ENCODE data around the gene RBM19.

Gene RBM19

DNA sequence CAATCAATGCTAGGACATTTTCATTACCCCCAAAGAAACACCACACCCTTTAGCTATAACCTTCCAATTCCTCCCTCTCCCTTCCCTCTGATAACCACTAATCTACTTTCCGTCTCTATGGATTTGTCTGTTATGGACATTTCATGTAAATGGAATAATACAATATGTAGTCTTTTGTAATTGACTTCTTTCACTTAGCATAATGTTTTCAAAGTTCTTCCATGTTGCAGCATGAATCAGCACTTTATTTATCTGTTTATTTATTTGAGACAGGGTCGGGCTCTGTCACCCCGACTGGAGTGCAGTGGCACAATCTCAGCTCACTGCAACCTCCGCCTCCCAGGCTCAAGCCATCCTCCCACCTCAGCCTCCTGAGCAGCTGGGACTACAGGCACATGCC is 1.2 kb upstream of the RBM19 start:
- no peak overlapping the region for H3K9ac ChIP-seq (ENCODE audit: low read length)

DNA sequence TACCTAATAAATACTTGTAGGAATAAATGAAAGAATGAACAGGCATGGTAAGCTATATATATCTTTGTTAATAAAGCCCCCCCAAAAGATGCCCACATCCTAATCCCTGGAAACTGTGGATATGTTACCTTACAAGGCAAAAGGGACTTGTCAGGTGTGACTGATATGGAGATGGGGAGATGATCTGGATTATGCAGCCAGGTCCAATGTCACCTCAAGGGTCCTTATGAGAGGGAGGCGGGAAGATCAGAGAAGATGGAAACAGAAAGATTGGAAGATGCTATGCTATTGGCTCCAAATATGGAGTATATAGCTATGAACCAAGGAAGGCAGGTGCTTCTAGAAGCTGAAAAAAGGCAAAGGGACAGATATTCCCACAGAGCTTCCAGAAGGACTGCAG is 3.4 kb downstream of the RBM19 start:
- H3K27ac ChIP-seq (ENCODE audit: low read depth, low read length) = no peak overlapping the region
- peaks cover 13% of the 10 kb centered on the region for H3K4me1 ChIP-seq (ENCODE audit: insufficient read depth, low read length)
- H3K9ac ChIP-seq (ENCODE audit: low read length) = no peak overlapping the region
- no peak overlapping the region for H3K4me3 ChIP-seq (ENCODE audit: low read depth in 1 of 2, low read length in 2 of 2)
- no peaks in the 10 kb centered on the region for H3K27me3 ChIP-seq (ENCODE audit: control insufficient read depth in 1 of 2, insufficient read depth in 2 of 2, low read length in 2 of 2)
- no peaks in the 10 kb centered on the region for H3K9me3 ChIP-seq (ENCODE audit: low read length)
- H3K36me3 ChIP-seq (ENCODE audit: insufficient read depth, low read length) = peaks cover 44% of the 10 kb centered on the region

More for the DNA sequence above, 1.2 kb upstream of the RBM19 start:
- H3K36me3 ChIP-seq (ENCODE audit: insufficient read depth, low read length) = no peaks in the 10 kb centered on the region
- no peaks in the 10 kb centered on the region for H3K9me3 ChIP-seq (ENCODE audit: low read length)
- H3K4me3 ChIP-seq (ENCODE audit: low read depth in 1 of 2, low read length in 2 of 2) = no peak overlapping the region
- H3K4me1 ChIP-seq (ENCODE audit: insufficient read depth, low read length) = peaks cover 13% of the 10 kb centered on the region
- no peaks in the 10 kb centered on the region for H3K27me3 ChIP-seq (ENCODE audit: control insufficient read depth in 1 of 2, insufficient read depth in 2 of 2, low read length in 2 of 2)
- H3K27ac ChIP-seq (ENCODE audit: low read depth, low read length) = no peak overlapping the region

DNA sequence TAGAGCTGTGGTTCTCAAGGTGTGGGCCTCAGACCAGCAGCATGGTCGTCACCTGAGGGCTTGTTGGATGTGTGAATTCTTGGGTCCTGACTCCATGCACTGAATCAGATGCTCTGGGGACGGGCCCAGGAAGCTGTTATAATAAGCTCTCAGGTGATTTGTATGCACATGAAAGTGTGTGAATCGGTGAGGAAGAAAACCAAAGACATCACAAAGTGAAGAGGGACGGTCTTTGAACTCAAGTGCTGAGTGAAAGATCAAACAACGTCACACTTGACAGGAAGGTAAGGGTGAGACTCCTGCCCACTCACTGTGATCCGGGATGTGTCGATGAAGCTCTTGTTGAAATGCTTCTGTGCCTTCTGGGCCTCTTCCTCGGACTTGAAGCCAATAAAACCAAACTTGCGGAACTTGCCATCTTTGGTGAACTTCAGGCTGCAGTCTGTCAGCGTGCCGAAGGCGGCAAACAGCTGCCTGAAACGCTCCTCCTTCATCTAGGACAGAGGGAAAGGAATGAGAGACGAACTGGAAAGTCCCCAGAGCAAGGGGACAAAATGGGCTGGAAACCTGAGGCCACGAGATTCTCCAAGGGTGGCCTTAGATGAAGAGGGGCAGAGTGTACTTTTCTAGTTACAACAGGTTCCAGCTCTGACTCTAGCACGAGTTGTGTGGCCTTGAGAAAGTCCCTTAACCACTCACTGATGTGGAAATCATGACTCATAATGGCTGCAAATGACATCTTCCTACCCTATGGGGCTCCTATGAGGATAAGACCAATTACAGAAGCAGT is 4.0 kb downstream of the RBM19 start:
- Histone ChIP-seq H3K4me3 (ENCODE audit: low read depth in 1 of 2, low read length in 2 of 2) (no peak overlapping the region), H3K27ac (ENCODE audit: low read depth, low read length) (no peak overlapping the region), H3K27me3 (ENCODE audit: control insufficient read depth in 1 of 2, insufficient read depth in 2 of 2, low read length in 2 of 2) (no peaks in the 10 kb centered on the region), H3K4me1 (ENCODE audit: insufficient read depth, low read length) (peaks cover 12% of the 10 kb centered on the region), H3K9me3 (ENCODE audit: low read length) (no peaks in the 10 kb centered on the region), H3K36me3 (ENCODE audit: insufficient read depth, low read length) (peaks cover 48% of the 10 kb centered on the region), H3K9ac (ENCODE audit: low read length) (no peak overlapping the region)

DNA sequence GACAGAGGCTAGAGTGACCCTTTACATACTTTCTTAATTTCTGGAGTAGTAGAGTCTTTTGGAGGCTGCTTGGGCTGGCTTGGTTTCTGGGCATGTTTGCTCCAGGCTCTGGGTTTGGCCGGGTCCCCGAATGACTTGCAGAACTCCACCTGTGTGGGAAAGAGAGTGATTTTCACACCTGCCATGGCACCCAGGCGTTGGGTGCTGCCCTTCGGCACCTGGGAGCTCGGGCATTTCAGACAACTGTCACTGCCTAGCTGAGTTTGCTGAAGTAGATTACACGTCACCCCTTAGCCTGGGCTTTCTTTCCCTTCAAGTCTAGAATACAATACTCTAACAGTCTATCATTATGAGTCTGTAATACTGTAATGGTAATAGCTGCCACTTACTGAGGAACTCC is 6.1 kb downstream of the RBM19 start:
- H3K9me3 ChIP-seq (ENCODE audit: low read length) = no peaks in the 10 kb centered on the region
- H3K27ac ChIP-seq (ENCODE audit: low read depth, low read length) = no peak overlapping the region
- H3K9ac ChIP-seq (ENCODE audit: low read length) = no peak overlapping the region
- peaks cover 65% of the 10 kb centered on the region for H3K36me3 ChIP-seq (ENCODE audit: insufficient read depth, low read length)
- no peaks in the 10 kb centered on the region for H3K4me1 ChIP-seq (ENCODE audit: insufficient read depth, low read length)
- H3K27me3 ChIP-seq (ENCODE audit: control insufficient read depth in 1 of 2, insufficient read depth in 2 of 2, low read length in 2 of 2) = no peaks in the 10 kb centered on the region
- H3K4me3 ChIP-seq (ENCODE audit: low read depth in 1 of 2, low read length in 2 of 2) = no peak overlapping the region

DNA sequence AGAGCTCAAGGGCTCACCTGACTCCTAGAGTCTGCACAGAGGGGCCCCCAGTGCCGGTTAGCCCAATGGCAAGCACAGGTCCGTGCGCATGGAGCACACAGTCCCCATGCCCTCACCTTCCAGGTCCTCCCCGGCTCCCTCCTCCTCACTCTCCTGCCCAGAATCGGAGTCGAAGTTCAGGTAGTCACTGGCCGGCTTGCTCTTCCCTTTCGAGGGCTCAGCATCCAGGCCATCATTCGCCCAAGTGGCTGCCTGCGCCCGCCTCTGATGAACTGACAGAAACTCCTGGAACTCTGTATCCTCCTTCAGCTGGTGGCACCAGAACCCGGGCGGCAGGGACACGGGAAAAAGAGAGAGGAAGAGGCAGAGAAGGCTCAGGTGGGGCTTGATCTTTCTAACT is 7.0 kb downstream of the RBM19 start:
- H3K36me3 ChIP-seq (ENCODE audit: insufficient read depth, low read length) = peaks cover 74% of the 10 kb centered on the region
- H3K27ac ChIP-seq (ENCODE audit: low read depth, low read length) = no peak overlapping the region
- H3K4me1 ChIP-seq (ENCODE audit: insufficient read depth, low read length) = no peaks in the 10 kb centered on the region
- H3K4me3 ChIP-seq (ENCODE audit: low read depth in 1 of 2, low read length in 2 of 2) = no peak overlapping the region
- H3K27me3 ChIP-seq (ENCODE audit: control insufficient read depth in 1 of 2, insufficient read depth in 2 of 2, low read length in 2 of 2) = no peaks in the 10 kb centered on the region
- H3K9me3 ChIP-seq (ENCODE audit: low read length) = no peaks in the 10 kb centered on the region
- H3K9ac ChIP-seq (ENCODE audit: low read length) = no peak overlapping the region

DNA sequence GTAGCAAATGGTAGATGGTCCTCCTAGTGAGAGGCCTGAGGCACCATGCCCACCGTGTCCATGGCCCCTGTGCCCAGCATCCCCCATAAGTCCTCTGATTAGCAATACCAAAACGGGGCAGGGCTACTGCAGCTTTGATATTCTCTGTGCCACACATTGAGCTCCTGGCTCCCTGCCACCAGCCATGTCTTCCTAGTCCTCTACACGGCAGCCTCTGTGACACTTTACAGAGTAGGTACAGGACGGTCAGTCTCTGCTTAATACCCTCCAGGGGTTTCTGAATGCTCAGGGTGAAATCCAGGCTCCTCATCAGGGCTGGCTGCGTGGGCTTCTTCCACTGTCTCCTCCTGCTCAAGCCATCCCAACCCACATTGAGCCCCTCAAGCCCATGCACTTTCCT is 8.0 kb downstream of the RBM19 start:
- H3K4me1 ChIP-seq (ENCODE audit: insufficient read depth, low read length) = no peaks in the 10 kb centered on the region
- no peak overlapping the region for H3K4me3 ChIP-seq (ENCODE audit: low read depth in 1 of 2, low read length in 2 of 2)
- no peak overlapping the region for H3K9ac ChIP-seq (ENCODE audit: low read length)
- H3K36me3 ChIP-seq (ENCODE audit: insufficient read depth, low read length) = peaks cover 82% of the 10 kb centered on the region
- H3K9me3 ChIP-seq (ENCODE audit: low read length) = no peaks in the 10 kb centered on the region
- H3K27me3 ChIP-seq (ENCODE audit: control insufficient read depth in 1 of 2, insufficient read depth in 2 of 2, low read length in 2 of 2) = no peaks in the 10 kb centered on the region
- no peak overlapping the region for H3K27ac ChIP-seq (ENCODE audit: low read depth, low read length)

DNA sequence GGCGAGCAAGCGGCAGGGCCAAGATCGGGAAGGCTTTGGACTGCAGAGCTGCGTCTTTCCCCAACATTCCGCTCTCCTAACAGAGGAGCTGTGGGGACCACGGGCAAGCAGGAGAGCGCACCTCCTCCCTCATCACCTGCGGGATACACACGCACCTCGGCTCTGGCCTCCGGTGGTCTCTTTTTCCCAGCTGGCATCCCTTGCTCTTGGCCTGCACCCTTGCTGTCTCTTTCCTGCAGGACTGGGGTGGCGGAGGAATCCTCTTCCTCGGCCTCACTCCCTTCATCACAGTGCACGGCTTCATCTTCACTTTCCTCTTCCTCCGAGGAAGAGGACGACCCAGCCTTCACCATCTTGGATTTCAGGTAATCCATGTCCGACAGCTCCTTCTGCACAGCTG is 8.5 kb downstream of the RBM19 start:
- H3K27ac ChIP-seq (ENCODE audit: low read depth, low read length) = no peak overlapping the region
- no peaks in the 10 kb centered on the region for H3K27me3 ChIP-seq (ENCODE audit: control insufficient read depth in 1 of 2, insufficient read depth in 2 of 2, low read length in 2 of 2)
- H3K4me1 ChIP-seq (ENCODE audit: insufficient read depth, low read length) = no peaks in the 10 kb centered on the region
- H3K4me3 ChIP-seq (ENCODE audit: low read depth in 1 of 2, low read length in 2 of 2) = no peak overlapping the region
- peaks cover 87% of the 10 kb centered on the region for H3K36me3 ChIP-seq (ENCODE audit: insufficient read depth, low read length)
- H3K9me3 ChIP-seq (ENCODE audit: low read length) = no peaks in the 10 kb centered on the region
- no peak overlapping the region for H3K9ac ChIP-seq (ENCODE audit: low read length)

DNA sequence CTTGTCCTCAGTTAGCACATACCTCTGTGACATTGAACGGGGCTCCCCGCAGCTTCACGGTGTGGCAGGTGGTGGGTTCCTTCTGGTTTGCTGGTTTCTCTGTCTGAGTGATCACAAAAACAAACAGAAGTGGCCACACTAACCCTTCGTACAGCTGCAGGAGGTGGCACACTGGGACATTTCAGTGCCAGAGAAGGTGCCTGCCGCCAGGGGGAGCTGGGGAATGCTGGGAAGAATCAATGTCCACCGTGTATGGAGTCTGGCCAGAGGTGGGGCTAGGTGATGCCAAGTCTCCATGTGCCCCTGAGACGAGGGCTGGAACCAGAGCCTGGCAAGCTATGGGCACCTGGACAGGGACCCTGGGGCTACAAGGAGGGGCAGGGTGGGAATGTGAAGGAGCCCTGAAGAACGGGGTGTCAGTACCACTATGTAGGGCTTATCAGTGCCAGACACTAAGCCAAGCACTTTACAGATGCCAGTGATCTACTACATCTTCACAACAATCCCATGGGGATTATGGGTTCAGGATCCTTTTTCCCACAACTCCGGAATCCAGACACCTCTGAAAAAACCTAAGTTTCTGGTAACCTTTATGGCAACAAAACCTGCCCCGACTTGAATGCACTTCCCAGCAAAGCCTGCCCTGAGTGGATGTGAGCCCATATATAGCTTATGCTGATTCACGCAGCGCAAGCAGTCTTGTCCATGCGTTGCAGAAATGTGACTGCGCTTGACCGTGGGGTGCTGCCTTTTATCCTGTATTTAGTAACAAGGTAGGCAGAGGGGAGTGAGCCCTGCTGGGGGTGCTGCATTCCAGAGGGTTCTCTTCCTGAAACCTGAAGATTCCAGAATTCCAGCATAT is 10.8 kb downstream of the RBM19 start:
- H3K4me3 ChIP-seq (ENCODE audit: low read depth in 1 of 2, low read length in 2 of 2) = no peak overlapping the region
- H3K4me1 ChIP-seq (ENCODE audit: insufficient read depth, low read length) = no peaks in the 10 kb centered on the region
- no peaks in the 10 kb centered on the region for H3K27me3 ChIP-seq (ENCODE audit: control insufficient read depth in 1 of 2, insufficient read depth in 2 of 2, low read length in 2 of 2)
- H3K9ac ChIP-seq (ENCODE audit: low read length) = no peak overlapping the region
- H3K36me3 ChIP-seq (ENCODE audit: insufficient read depth, low read length) = peaks cover 88% of the 10 kb centered on the region
- no peaks in the 10 kb centered on the region for H3K9me3 ChIP-seq (ENCODE audit: low read length)
- H3K27ac ChIP-seq (ENCODE audit: low read depth, low read length) = no peak overlapping the region

DNA sequence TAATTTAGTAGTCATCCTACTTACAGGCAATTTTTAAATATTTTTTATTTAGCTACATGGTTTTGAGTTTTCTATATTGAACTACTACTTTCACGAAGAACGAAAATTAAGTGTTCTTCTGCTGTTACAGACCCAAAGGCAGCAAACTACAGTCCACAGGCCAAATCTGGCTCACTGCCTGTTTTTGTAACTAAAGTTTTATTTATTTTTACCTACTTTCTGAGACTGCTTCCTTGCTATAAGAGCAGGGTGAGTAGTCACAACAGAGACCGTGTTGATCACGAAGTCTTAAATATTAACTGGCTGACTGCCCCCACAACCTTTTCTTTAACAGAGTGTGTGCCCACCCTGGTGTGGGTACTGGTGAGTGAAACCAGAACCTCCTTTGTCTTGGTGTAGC is 11.6 kb downstream of the RBM19 start:
- no peak overlapping the region for H3K9ac ChIP-seq (ENCODE audit: low read length)
- H3K27me3 ChIP-seq (ENCODE audit: control insufficient read depth in 1 of 2, insufficient read depth in 2 of 2, low read length in 2 of 2) = no peaks in the 10 kb centered on the region
- no peaks in the 10 kb centered on the region for H3K9me3 ChIP-seq (ENCODE audit: low read length)
- H3K4me3 ChIP-seq (ENCODE audit: low read depth in 1 of 2, low read length in 2 of 2) = no peak overlapping the region
- no peak overlapping the region for H3K27ac ChIP-seq (ENCODE audit: low read depth, low read length)
- peaks cover 87% of the 10 kb centered on the region for H3K36me3 ChIP-seq (ENCODE audit: insufficient read depth, low read length)
- H3K4me1 ChIP-seq (ENCODE audit: insufficient read depth, low read length) = no peaks in the 10 kb centered on the region

DNA sequence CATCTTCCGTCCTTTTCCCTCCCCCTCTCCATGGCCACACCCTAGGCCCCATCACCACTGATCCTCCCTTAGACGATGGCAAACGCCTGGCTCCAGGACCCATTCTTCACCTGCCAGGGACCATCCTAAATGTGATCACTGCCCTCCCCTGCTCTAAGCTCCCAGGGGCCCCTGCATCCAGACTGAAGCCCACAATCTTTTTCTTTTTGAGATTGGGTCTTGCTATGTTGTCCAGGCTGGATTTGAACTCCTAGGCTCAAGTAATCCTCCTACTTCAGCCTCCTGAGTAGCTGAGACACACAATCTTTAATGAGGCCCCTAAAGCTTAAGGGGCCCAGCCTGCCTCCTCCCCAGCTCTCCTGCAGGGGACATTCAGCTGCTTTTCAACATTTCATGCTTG is 15.3 kb downstream of the RBM19 start:
- no peak overlapping the region for H3K27ac ChIP-seq (ENCODE audit: low read depth, low read length)
- no peaks in the 10 kb centered on the region for H3K9me3 ChIP-seq (ENCODE audit: low read length)
- H3K36me3 ChIP-seq (ENCODE audit: insufficient read depth, low read length) = peaks cover 93% of the 10 kb centered on the region
- no peak overlapping the region for H3K9ac ChIP-seq (ENCODE audit: low read length)
- H3K4me1 ChIP-seq (ENCODE audit: insufficient read depth, low read length) = no peaks in the 10 kb centered on the region
- no peaks in the 10 kb centered on the region for H3K27me3 ChIP-seq (ENCODE audit: control insufficient read depth in 1 of 2, insufficient read depth in 2 of 2, low read length in 2 of 2)
- no peak overlapping the region for H3K4me3 ChIP-seq (ENCODE audit: low read depth in 1 of 2, low read length in 2 of 2)

DNA sequence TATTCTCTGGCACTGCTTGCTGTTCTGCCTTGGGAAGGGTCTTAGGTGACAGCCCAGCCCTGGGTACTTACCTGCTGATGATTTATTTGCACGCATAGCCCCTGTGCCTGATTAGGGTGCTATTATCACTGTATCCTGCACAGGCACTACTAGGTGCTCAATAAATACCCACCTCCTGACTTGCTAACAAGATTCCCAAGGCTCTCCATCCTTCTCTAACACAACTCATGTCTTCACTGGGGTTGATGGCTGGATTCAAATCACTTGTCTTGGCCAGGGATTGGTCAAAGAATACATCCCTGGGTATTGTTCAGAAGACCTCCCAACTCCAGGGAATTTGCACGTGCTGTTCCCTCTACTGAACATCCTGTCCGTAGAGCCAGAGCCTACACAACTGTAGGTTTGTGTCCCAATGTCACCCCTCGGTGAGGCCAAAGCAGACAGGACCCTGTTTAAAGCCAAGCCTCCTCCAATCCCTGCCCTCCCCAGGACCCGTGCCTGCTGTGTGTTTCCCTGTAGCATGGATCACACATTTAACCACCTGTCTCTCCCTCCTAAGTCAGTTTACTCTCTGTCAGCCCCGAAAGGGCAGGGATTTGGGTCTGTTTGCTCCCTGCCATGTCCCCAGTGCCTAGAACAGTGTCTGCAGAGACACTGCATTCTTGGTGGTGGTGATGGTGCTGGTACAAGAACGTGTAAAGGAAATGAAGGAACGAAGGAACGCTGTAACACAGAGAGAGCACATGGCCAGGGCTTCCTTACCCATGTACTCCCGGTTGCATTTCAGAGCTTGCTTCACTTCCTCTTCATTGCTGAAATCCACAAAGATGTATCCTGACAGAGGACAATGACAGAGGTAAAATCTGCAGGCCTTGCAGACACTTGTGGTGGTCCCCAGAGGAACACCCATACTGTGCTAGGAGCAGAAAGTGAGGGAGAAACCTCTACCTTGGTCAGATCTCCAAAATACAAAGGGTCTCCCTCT is 16.5 kb downstream of the RBM19 start:
- no peaks in the 10 kb centered on the region for H3K27me3 ChIP-seq (ENCODE audit: control insufficient read depth in 1 of 2, insufficient read depth in 2 of 2, low read length in 2 of 2)
- no peak overlapping the region for H3K27ac ChIP-seq (ENCODE audit: low read depth, low read length)
- no peak overlapping the region for H3K4me3 ChIP-seq (ENCODE audit: low read depth in 1 of 2, low read length in 2 of 2)
- no peaks in the 10 kb centered on the region for H3K4me1 ChIP-seq (ENCODE audit: insufficient read depth, low read length)
- no peaks in the 10 kb centered on the region for H3K9me3 ChIP-seq (ENCODE audit: low read length)
- H3K36me3 ChIP-seq (ENCODE audit: insufficient read depth, low read length) = peaks cover 91% of the 10 kb centered on the region
- H3K9ac ChIP-seq (ENCODE audit: low read length) = no peak overlapping the region
